Measurements from ENCODE around the gene RASSF5.
"Not testable (repeated sequence)": the region's sequence is repeated elsewhere in the genome, so short reads cannot be mapped to it uniquely, and the experiment has no call there.

RASSF5 gene

GRCh38 chr1:206591226-206591625 lies 83.9 kb downstream of the RASSF5 start:
- peaks cover 7% of the 10 kb centered on the region for H3K4me1 ChIP-seq (ENCODE audit: insufficient read depth, low read length)
- no peak overlapping the region for H3K4me3 ChIP-seq (ENCODE audit: low read length)
- H3K36me3 ChIP-seq (ENCODE audit: insufficient read depth, low read length), result peaks cover 60% of the 10 kb centered on the region
- H2AFZ ChIP-seq (ENCODE audit: low read depth, low read length), result no peak overlapping the region
- no peaks in the 10 kb centered on the region for H3K27me3 ChIP-seq (ENCODE audit: insufficient read depth, low read length)
- H3K9me3 ChIP-seq (ENCODE audit: low read length), result no peaks in the 10 kb centered on the region

GRCh38 chr1:206591696-206592095 lies 84.4 kb downstream of the RASSF5 start:
- H3K4me3 ChIP-seq (ENCODE audit: low read length), result no peak overlapping the region
- H3K27me3 ChIP-seq (ENCODE audit: insufficient read depth, low read length), result no peaks in the 10 kb centered on the region
- H3K4me1 ChIP-seq (ENCODE audit: insufficient read depth, low read length), result peaks cover 7% of the 10 kb centered on the region
- peaks cover 62% of the 10 kb centered on the region for H3K36me3 ChIP-seq (ENCODE audit: insufficient read depth, low read length)
- no peaks in the 10 kb centered on the region for H3K9me3 ChIP-seq (ENCODE audit: low read length)
- no peak overlapping the region for H2AFZ ChIP-seq (ENCODE audit: low read depth, low read length)

- Histone ChIP-seq H3K27me3 (ENCODE audit: insufficient read depth, low read length) (no peaks in the 10 kb centered on the region), H3K4me1 (ENCODE audit: insufficient read depth, low read length) (no peaks in the 10 kb centered on the region), H3K36me3 (ENCODE audit: insufficient read depth, low read length) (peaks cover 66% of the 10 kb centered on the region), H2AFZ (ENCODE audit: low read depth, low read length) (no peak overlapping the region), H3K4me3 (ENCODE audit: low read length) (no peak overlapping the region), H3K9me3 (ENCODE audit: low read length) (no peaks in the 10 kb centered on the region)
These were observed 86.1 kb downstream of the RASSF5 start for GRCh38 chr1:206593351-206593925.

- Histone ChIP-seq H3K9me3 (ENCODE audit: low read length) (no peaks in the 10 kb centered on the region), H2AFZ (ENCODE audit: low read depth, low read length) (no peak overlapping the region), H3K27me3 (ENCODE audit: insufficient read depth, low read length) (no peaks in the 10 kb centered on the region), H3K36me3 (ENCODE audit: insufficient read depth, low read length) (peaks cover 80% of the 10 kb centered on the region), H3K4me3 (ENCODE audit: low read length) (no peak overlapping the region), H3K4me1 (ENCODE audit: insufficient read depth, low read length) (no peaks in the 10 kb centered on the region)
These were observed 88.4 kb downstream of the RASSF5 start for GRCh38 chr1:206595581-206596318.

GRCh38 chr1:206596319-206596666 lies 89.0 kb downstream of the RASSF5 start:
- H2AFZ ChIP-seq (ENCODE audit: low read depth, low read length), result no peak overlapping the region
- no peaks in the 10 kb centered on the region for H3K4me1 ChIP-seq (ENCODE audit: insufficient read depth, low read length)
- H3K27me3 ChIP-seq (ENCODE audit: insufficient read depth, low read length), result no peaks in the 10 kb centered on the region
- no peaks in the 10 kb centered on the region for H3K9me3 ChIP-seq (ENCODE audit: low read length)
- H3K36me3 ChIP-seq (ENCODE audit: insufficient read depth, low read length), result peaks cover 77% of the 10 kb centered on the region
- no peak overlapping the region for H3K4me3 ChIP-seq (ENCODE audit: low read length)

GRCh38 chr1:206600527-206600926 lies 93.2 kb downstream of the RASSF5 start:
- Histone ChIP-seq H3K27me3 (ENCODE audit: insufficient read depth, low read length) (no peaks in the 10 kb centered on the region), H3K4me3 (ENCODE audit: low read length) (no peak overlapping the region), H2AFZ (ENCODE audit: low read depth, low read length) (no peak overlapping the region), H3K4me1 (ENCODE audit: insufficient read depth, low read length) (no peaks in the 10 kb centered on the region), H3K9me3 (ENCODE audit: low read length) (no peaks in the 10 kb centered on the region), H3K36me3 (ENCODE audit: insufficient read depth, low read length) (peaks cover 71% of the 10 kb centered on the region)

- H3K36me3 ChIP-seq (ENCODE audit: insufficient read depth, low read length), result peaks cover 46% of the 10 kb centered on the region
- H3K27me3 ChIP-seq (ENCODE audit: insufficient read depth, low read length), result no peaks in the 10 kb centered on the region
- no peak overlapping the region for H3K4me3 ChIP-seq (ENCODE audit: low read length)
- H3K4me1 ChIP-seq (ENCODE audit: insufficient read depth, low read length), result no peaks in the 10 kb centered on the region
- no peak overlapping the region for H2AFZ ChIP-seq (ENCODE audit: low read depth, low read length)
- no peaks in the 10 kb centered on the region for H3K9me3 ChIP-seq (ENCODE audit: low read length)
These were observed 97.5 kb downstream of the RASSF5 start for GRCh38 chr1:206604861-206605260.

- peaks cover 8% of the 10 kb centered on the region for H3K4me1 ChIP-seq (ENCODE audit: insufficient read depth, low read length)
- H3K36me3 ChIP-seq (ENCODE audit: insufficient read depth, low read length), result peaks cover 35% of the 10 kb centered on the region
- H3K27me3 ChIP-seq (ENCODE audit: insufficient read depth, low read length), result no peaks in the 10 kb centered on the region
- H3K9me3 ChIP-seq (ENCODE audit: low read length), result no peaks in the 10 kb centered on the region
- no peak overlapping the region for H2AFZ ChIP-seq (ENCODE audit: low read depth, low read length)
- H3K4me3 ChIP-seq (ENCODE audit: low read length), result no peak overlapping the region
These were observed 99.5 kb downstream of the RASSF5 start for GRCh38 chr1:206606867-206607266.

GRCh38 chr1:206608108-206608698 lies 100.9 kb downstream of the RASSF5 start:
- H3K4me1 ChIP-seq (ENCODE audit: insufficient read depth, low read length), result peaks cover 8% of the 10 kb centered on the region
- H2AFZ ChIP-seq (ENCODE audit: low read depth, low read length), result no peak overlapping the region
- H3K4me3 ChIP-seq (ENCODE audit: low read length), result no peak overlapping the region
- H3K27me3 ChIP-seq (ENCODE audit: insufficient read depth, low read length), result no peaks in the 10 kb centered on the region
- no peaks in the 10 kb centered on the region for H3K9me3 ChIP-seq (ENCODE audit: low read length)
- peaks cover 22% of the 10 kb centered on the region for H3K36me3 ChIP-seq (ENCODE audit: insufficient read depth, low read length)

- no peak overlapping the region for H2AFZ ChIP-seq (ENCODE audit: low read depth, low read length)
- H3K27me3 ChIP-seq (ENCODE audit: insufficient read depth, low read length), result no peaks in the 10 kb centered on the region
- H3K9me3 ChIP-seq (ENCODE audit: low read length), result no peaks in the 10 kb centered on the region
- peaks cover 14% of the 10 kb centered on the region for H3K36me3 ChIP-seq (ENCODE audit: insufficient read depth, low read length)
- peaks cover 8% of the 10 kb centered on the region for H3K4me1 ChIP-seq (ENCODE audit: insufficient read depth, low read length)
- no peak overlapping the region for H3K4me3 ChIP-seq (ENCODE audit: low read length)
These were observed 102.1 kb downstream of the RASSF5 start for GRCh38 chr1:206609229-206609991.

- Histone ChIP-seq H2AFZ (ENCODE audit: low read depth, low read length) (peak within 1 kb of the TSS; percentile 75), H3K27me3 (ENCODE audit: insufficient read depth, low read length) (peaks cover 6% of the 10 kb centered on the region), H3K36me3 (ENCODE audit: insufficient read depth, low read length) (peaks cover 3% of the 10 kb centered on the region), H3K4me3 (ENCODE audit: low read length) (peak within 1 kb of the TSS; percentile 71), H3K9me3 (ENCODE audit: low read length) (no peaks in the 10 kb centered on the region), H3K4me1 (ENCODE audit: insufficient read depth, low read length) (peaks cover 8% of the 10 kb centered on the region)
These were observed 105.0 kb downstream of the RASSF5 start, which contains the start of gene EIF2D for GRCh38 chr1:206612129-206612876. EIF2D (minus strand) TSS chr1:206612465; CDS start chr1:206612342, 123 bp downstream.

- not testable (repeated sequence) for H3K4me3 ChIP-seq (ENCODE audit: low read length); H2AFZ ChIP-seq (ENCODE audit: low read depth, low read length); H3K9me3 ChIP-seq (ENCODE audit: low read length); H3K27me3 ChIP-seq (ENCODE audit: insufficient read depth, low read length); H3K36me3 ChIP-seq (ENCODE audit: insufficient read depth, low read length); H3K4me1 ChIP-seq (ENCODE audit: insufficient read depth, low read length)
These were observed 119.1 kb downstream of the RASSF5 start for GRCh38 chr1:206626396-206626795.
